HG02610 (cell line): ENCODE results near the gene TMEM179.

Experiments
- ATAC-seq: cut with Tn5 transposase; IDR thresholded peaks from one replicate; pipeline ENCODE4 v1.9.1; 2021; ENCODE audit warnings: mild to moderate bottlenecking, moderate library complexity; ENCODE audit not compliant: unreplicated experiment

TMEM179 gene

DNA sequence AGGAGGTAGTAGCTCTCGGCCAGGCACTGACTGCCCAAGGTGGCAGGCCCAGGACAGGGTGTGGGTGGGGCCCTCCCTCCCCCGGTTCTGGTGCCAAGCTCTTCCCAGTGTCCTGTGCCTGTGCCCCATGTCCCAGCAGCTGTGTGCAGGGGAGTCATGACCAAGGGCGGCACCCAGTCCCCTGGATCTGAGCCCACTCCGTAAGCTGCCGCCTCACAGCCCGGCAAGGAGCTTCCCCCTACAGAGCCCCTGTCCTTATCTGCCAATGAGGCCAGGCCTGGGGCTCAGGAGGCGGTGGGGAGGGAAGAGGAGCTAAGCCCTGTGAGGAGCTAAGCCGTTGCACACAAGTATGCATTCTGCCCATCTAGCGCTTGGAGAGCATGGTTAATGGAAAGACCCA is 30.6 kb downstream of the TMEM179 start:
- ATAC-seq: no peak

- ATAC-seq: no peak
Measured at GRCh38 chr14:104572668-104573067, 31.9 kb downstream of the TMEM179 start.

DNA sequence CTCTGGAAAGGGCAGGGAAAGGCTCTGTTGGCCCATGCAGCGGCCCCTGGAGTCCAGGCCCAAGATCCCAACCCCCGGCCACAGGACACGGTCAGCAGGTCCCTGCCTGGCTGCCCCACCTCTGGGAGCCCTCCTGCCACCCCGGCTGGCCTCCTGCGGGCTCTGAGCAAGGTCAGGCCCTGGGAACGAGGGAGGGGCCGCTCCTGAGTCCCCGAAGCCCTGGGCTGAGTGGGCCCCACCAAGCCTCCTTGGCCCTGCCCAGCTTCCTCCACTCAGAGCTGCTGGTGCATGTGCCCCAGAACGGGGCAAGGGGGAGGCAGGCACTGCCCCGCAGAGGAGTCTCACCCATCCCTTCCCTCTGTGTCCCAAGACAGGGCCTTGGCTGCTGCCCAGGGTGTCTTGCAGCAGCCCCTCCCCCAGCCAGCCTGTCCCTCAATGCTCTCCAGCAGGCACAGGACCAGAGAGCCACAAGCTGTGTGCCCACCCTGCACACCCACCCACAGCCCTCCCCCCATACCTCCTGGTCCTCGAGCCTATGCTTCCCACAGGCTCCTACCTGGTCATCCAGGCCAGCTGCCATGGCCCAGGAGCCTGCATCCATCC is 32.4 kb downstream of the TMEM179 start:
- ATAC-seq: no peak

- ATAC-seq: no peak
Measured at GRCh38 chr14:104571246-104571645, 33.3 kb downstream of the TMEM179 start.

DNA sequence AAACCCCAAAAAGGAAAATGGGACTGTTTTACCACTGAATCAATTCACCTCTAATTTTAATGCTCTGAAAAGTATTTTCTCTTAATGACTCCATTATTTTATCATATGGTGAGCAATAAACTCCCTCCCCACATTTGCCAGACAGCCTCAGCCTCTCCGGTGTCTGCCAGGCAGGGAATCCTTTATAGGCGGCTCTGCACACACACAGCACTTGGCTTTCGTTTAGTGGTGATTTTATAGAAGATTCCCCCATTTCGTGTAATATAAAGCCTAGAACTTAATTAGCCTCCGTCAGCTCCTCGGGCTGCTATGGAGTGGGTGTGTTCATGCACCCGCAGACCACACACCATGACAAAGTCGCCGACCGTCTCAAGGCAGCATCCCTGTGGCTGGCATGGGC is 35.1 kb downstream of the TMEM179 start:
- no peak for ATAC-seq

GRCh38 chr14:104568620-104569019 is 36.0 kb downstream of the TMEM179 start:
- no peak for ATAC-seq

GRCh38 chr14:104567957-104568225 is 36.7 kb downstream of the TMEM179 start:
- no peak for ATAC-seq

- no peak for ATAC-seq
Measured at GRCh38 chr14:104567141-104567956, 37.2 kb downstream of the TMEM179 start.

DNA sequence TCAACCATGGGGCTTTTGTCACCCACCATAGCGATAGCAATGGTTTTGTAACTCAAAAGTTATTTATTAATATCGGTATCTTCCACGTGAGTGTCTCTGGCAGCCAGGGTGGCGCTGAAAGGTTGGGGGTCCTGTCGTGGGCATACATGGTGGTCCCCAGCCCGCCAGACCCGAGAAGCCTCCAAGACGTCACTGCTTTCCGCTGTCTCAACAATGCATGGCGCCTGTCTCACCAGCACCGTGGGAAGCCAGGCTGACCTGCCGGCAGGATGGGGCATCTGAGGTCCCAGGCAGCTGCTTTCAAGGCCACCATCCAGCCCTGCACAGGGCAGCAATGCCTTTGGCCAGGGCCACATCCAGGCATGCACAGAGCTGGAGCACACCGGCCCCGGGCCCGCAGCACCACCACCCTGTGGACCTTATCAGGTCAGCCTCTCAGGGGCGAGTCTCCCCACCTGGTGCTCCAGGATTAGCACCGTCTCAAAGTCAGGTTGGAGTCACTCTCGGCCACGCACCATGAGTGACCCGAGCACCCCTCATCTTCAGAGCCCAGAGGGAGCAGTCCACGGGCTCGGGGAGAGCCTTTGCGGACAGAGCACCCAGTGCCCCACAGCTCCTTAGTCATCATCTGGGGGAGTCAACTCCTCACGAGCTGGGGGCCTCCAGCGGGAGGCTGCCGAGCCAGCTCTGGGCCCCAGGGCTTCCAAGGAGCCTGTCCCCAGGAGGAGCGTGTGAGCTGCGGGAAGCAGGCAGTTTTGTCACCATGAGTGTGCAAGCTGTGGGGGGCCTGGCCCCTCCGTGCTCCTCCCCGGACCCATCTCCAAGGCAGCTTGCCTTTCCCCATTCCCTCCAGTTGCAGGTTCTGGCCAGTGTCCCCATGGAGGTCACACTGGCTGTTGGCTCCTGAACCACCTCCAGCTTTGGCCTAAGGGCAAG is 39.6 kb downstream of the TMEM179 start:
- ATAC-seq: no peak

DNA sequence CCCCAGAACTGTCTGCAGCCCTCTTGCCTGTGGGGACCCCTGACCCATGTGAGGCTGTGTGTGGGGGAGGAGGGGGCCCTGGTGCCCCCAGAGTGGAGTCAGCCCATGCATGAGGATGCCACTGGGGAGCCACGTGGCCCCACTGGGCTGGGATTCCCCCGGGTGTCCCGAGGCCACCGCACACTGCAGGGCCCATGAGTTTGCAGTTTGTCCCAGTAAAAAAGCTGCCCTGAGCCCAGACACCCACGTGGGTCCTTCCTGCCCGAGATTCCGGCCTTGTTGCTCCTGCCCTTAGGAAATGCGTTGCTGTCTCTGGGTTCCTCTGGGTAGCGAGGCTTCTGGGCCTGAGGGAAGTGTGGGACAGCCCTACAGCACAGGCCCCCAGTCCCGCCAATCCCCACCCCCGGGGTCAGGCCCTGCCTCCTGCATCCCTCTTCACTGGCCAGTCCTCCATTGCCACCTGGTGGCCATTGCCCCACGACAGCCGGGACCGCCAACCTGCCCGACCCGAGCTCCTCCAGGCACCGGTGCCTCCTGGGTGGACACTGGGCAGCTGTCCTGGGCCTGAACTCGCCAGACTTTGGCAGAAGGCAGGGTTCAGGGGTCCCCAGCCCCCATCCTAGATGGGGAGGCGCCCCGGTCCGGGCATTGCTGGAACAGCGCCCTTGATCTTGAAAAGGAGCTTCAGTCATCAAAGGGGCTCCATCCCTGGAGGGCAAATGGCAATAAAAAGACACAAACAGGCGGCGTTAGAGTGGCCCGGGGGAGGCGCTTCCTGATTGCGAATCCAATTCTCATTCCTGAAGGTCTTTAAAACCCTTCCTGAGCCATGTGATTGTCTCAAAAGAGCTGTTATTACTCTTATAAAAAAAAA is 40.6 kb downstream of the TMEM179 start:
- ATAC-seq: no peak

GRCh38 chr14:104563191-104563741 is 41.3 kb downstream of the TMEM179 start:
- ATAC-seq: no peak

DNA sequence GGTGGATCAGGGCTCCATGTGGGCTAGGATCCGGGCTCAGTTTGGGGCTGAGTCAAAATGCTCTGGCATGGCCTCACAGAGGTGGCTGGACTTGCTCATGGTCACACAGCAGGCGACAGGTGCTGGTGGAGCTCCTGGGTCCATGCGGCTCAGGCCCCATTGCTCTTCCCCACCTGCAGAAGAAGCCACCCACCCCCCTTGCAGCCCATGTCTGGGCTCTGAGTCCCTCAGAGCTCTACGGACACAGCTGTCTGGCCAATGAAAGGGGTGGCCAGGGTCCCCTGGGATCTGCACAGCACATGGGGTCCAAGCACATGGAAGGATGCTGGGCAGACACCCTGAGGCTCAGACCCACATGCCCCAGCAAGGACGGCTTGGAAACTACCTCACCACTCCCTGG is 42.0 kb downstream of the TMEM179 start:
- ATAC-seq: no peak

GRCh38 chr14:104561632-104562495 is 42.7 kb downstream of the TMEM179 start:
- no peak for ATAC-seq

GRCh38 chr14:104561124-104561557 is 43.4 kb downstream of the TMEM179 start:
- ATAC-seq: no peak

- ATAC-seq: no peak
Measured at GRCh38 chr14:104560586-104560945, 44.0 kb downstream of the TMEM179 start.

- ATAC-seq: no peak
Measured at GRCh38 chr14:104559804-104560585, 44.6 kb downstream of the TMEM179 start.

- no peak for ATAC-seq
Measured at GRCh38 chr14:104559028-104559803, 45.4 kb downstream of the TMEM179 start.
